HCT116 (cell line): Measurements from ENCODE around the gene MEF2D. TPM values are rescaled to one million over a fixed set of nuclear protein-coding genes. Genes with fewer than 3 reads are reported as not detected.

Source experiments
- ATAC-seq: fragments of 200-7000 bp; cut with Tn5 transposase; 2 replicates; pipeline ENCODE4 v1.9.1; 2020; ENCODE audit warnings: mild to moderate bottlenecking, moderate library complexity
- BruUV-seq: library from RNA; stranded (reverse); fragments of 400-500 nt; replicated peaks from 2 replicates; lab custom pipeline; 2021; lab: Mats Ljungman, UMichigan
- CTCF ChIA-PET: fragments of 300-600 bp; sonication (Branson Sonifier 250); formaldehyde crosslinking; loops from one replicate; lab custom pipeline; 2021; ENCODE audit warnings: antibody characterized with exemption; lab: Charles Lee
- POLR2A ChIA-PET: fragments of 300-600, 350-600 bp; sonication (Branson Sonifier 250); formaldehyde crosslinking; loops from one replicate; lab custom pipeline; 2021; ENCODE audit warnings: antibody characterized with exemption; lab: Charles Lee
- RAD21 ChIA-PET, 2 experiments: fragments of 300-600 bp; sonication (Branson Sonifier 250); formaldehyde crosslinking; loops; one replicate each; lab custom pipeline; 2023; ENCODE audit warnings: low total read pairs in 2 of 2; ENCODE audit not compliant: uncharacterized antibody in 2 of 2, unreplicated experiment in 2 of 2, low non-redundant PET in 1 of 2; lab: Charles Lee
- DNase-seq: peaks from one replicate; pipeline ENCODE4 v3.0.0-alpha.2; 2010; ENCODE audit warnings: low read depth, low spot score
- H2AFZ ChIP-seq: fragments of 200-600 bp; shearing (Covaris generic), sonication (generic); 2 replicates; pipeline ENCODE4 v1.6.1; 2017; ENCODE audit warnings: low read depth, mixed run types, mixed read lengths, antibody characterized with exemption, low read length; ENCODE audit not compliant: poor library complexity, severe bottlenecking
- H3K27ac ChIP-seq: 2 replicates; pipeline ENCODE4 v1.5.1; 2012; ENCODE audit warnings: low read depth, low read length
- H3K27me3 ChIP-seq: fragments of 200-600 bp; sonication (generic); 2 replicates; pipeline ENCODE4 v1.6.1; 2016; ENCODE audit warnings: mixed run types, low read length, mixed read lengths; ENCODE audit not compliant: insufficient read depth
- H3K36me3 ChIP-seq, 2 experiments: fragments of 200-500 bp in 1 of 2; fragments of 200-600 bp in 1 of 2; sonication (Bioruptor generic) in 1 of 2; sonication (generic) in 1 of 2; 2 replicates each; pipeline versions ENCODE4 v1.5.1 to v1.6.1; 2014 to 2016; ENCODE audit warnings: low read length in 2 of 2, inconsistent platforms in 1 of 2, mixed read lengths in 1 of 2, mixed run types in 1 of 2; ENCODE audit not compliant: insufficient read depth in 2 of 2, control insufficient read depth in 1 of 2
- H3K4me1 ChIP-seq, 2 experiments: fragments of 200-600 bp in 1 of 2; sonication (generic) in 1 of 2; 2 replicates each; pipeline versions ENCODE4 v1.5.1 to v1.6.1; 2012 to 2017; ENCODE audit warnings: low read length in 2 of 2, inconsistent platforms in 1 of 2, mild to moderate bottlenecking in 1 of 2, mixed read lengths in 1 of 2, mixed run types in 1 of 2, moderate library complexity in 1 of 2; ENCODE audit not compliant: insufficient read depth in 2 of 2, control insufficient read depth in 1 of 2
- H3K4me2 ChIP-seq: fragments of 200-600 bp; sonication (generic); 2 replicates; pipeline ENCODE4 v1.6.1; 2017; ENCODE audit warnings: mixed run types, low read length, mixed read lengths
- H3K4me3 ChIP-seq, 2 experiments: fragments of 200-600 bp in 1 of 2; sonication (generic) in 1 of 2; replicated peaks in 1 of 2; 2 replicates each; pipeline ENCODE4 v1.5.1; 2011 to 2016; ENCODE audit warnings: low read length in 2 of 2, control low read depth in 1 of 2, low read depth in 1 of 2, mild to moderate bottlenecking in 1 of 2, mixed read lengths in 1 of 2, mixed run types in 1 of 2
- H3K79me2 ChIP-seq: fragments of 200-600 bp; sonication (generic); 2 replicates; pipeline ENCODE4 v1.6.1; 2017; ENCODE audit warnings: mild to moderate bottlenecking, mixed run types, low read length, moderate library complexity, mixed read lengths; ENCODE audit not compliant: insufficient read depth
- H3K9ac ChIP-seq: fragments of 200-600 bp; sonication (generic); 2 replicates; pipeline ENCODE4 v1.6.1; 2016; ENCODE audit warnings: low read length, mixed read lengths
- H3K9me2 ChIP-seq: fragments of 200-600 bp; sonication (generic), shearing (Covaris generic); 2 replicates; pipeline ENCODE4 v1.6.1; 2017; ENCODE audit warnings: mixed run types, mild to moderate bottlenecking, moderate library complexity; ENCODE audit not compliant: insufficient read depth
- H3K9me3 ChIP-seq, 2 experiments: fragments of 200-500 bp in 1 of 2; fragments of 200-600 bp in 1 of 2; sonication (Bioruptor generic) in 1 of 2; sonication (generic) in 1 of 2; 2 replicates each; pipeline ENCODE4 v1.6.1; 2014 to 2017; ENCODE audit warnings: low read length in 2 of 2, mixed read lengths in 2 of 2, inconsistent platforms in 1 of 2, low read depth in 1 of 2, mild to moderate bottlenecking in 1 of 2, mixed run types in 1 of 2, moderate library complexity in 1 of 2; ENCODE audit not compliant: control insufficient read depth in 1 of 2, insufficient read depth in 1 of 2
- H4K20me1 ChIP-seq: fragments of 200-600 bp; sonication (generic), shearing (Covaris generic); 2 replicates; pipeline ENCODE4 v1.6.1; 2017; ENCODE audit warnings: mixed run types, mild to moderate bottlenecking, moderate library complexity; ENCODE audit not compliant: insufficient read depth
- CBX3 ChIP-seq: IDR thresholded peaks from 2 replicates; pipeline ENCODE4 v1.6.1; 2012; ENCODE audit warnings: low read depth
- CEBPB ChIP-seq: IDR thresholded peaks from 2 replicates; pipeline ENCODE4 v1.6.1; 2012; ENCODE audit warnings: low read depth
- CTCF ChIP-seq, 3 experiments: fragments of 200-600 bp in 1 of 3; sonication (generic) in 1 of 3; IDR thresholded peaks in 2 of 3; conservative IDR thresholded peaks in 1 of 3; 2 replicates each; pipeline ENCODE4 v1.5.1; 2012 to 2017; ENCODE audit warnings: low read depth in 2 of 3, low read length in 2 of 3, antibody characterized with exemption in 1 of 3, borderline replicate concordance in 1 of 3, control low read depth in 1 of 3, mild to moderate bottlenecking in 1 of 3, mixed read lengths in 1 of 3, mixed run types in 1 of 3, moderate library complexity in 1 of 3; ENCODE audit not compliant: insufficient read depth in 1 of 3
- EZH2phosphoT487 ChIP-seq: fragments of 200-600 bp; IDR thresholded peaks from 2 replicates; pipeline ENCODE4 v1.6.1; 2018; ENCODE audit warnings: antibody characterized with exemption, borderline replicate concordance
- POLR2A ChIP-seq: IDR thresholded peaks from 2 replicates; pipeline ENCODE4 v1.7.0; 2011; ENCODE audit warnings: borderline replicate concordance; ENCODE audit not compliant: insufficient read depth, insufficient read length; ENCODE audit errors: extremely low read depth
- REST ChIP-seq: IDR thresholded peaks from 2 replicates; pipeline ENCODE4 v1.6.1; 2012; ENCODE audit warnings: low read depth
- SRF ChIP-seq: IDR thresholded peaks from 2 replicates; pipeline ENCODE4 v1.6.1; 2012; ENCODE audit warnings: low read depth
- intact Hi-C: fragments of 100-400 bp; cut with micrococcal nuclease; formaldehyde crosslinking; loops from 2 replicates; pipeline ENCODE4 v1.10.0; 2022
- total RNA-seq: library from RNA; stranded (reverse); gene quantifications from one replicate; pipeline ENCODE4 v1.2.1, GENCODE V29; 2021; ENCODE audit not compliant: unreplicated experiment

The MEF2D gene
- total RNA-seq, 1 experiment from 2014 or later = 44.2 TPM

- DNase-seq (no peak), ATAC-seq (no peak)
- RAD21 ChIA-PET = no interaction called here
- no TSS peak for BruUV-seq
- intact Hi-C loops = no loop called here
- CTCF ChIA-PET = interaction anchor here (2.0 kb wide), 1 partner anchor 20 kb away, joined by 9 read pairs; no protein-coding TSS in a partner anchor
- Histone ChIP-seq H3K27ac (no peak overlapping the region), H3K4me1 (peaks cover 22 to 53% of the 10 kb centered on the region in 2 experiments), H3K9me2 (no peaks in the 10 kb centered on the region), H4K20me1 (no peaks in the 10 kb centered on the region), H3K4me2 (no peak overlapping the region), H3K4me3 (no peak overlapping the region), H3K36me3 (no peaks in the 10 kb centered on the region; a peak in 1 of 4 replicates), H3K79me2 (no peaks in the 10 kb centered on the region), H3K9me3 (no peaks in the 10 kb centered on the region), H3K9ac (no peak overlapping the region), H3K27me3 (no peaks in the 10 kb centered on the region), H2AFZ (no peak overlapping the region)
- POLR2A ChIA-PET = no interaction called here
- TF ChIP-seq CEBPB (no peak), REST (no peak), POLR2A (no peak), CBX3 (no peak), CTCF (IDR thresholded peaks at IDR 0.05 in 2 of 3, conservative IDR thresholded peaks at IDR 0.05 in 1 of 3; ENCODE audit: borderline replicate concordance in 1 of 3, insufficient read depth in 1 of 3, low read depth in 2 of 3, low read length in 2 of 3) (no peak), SRF (no peak), EZH2phosphoT487 (no peak)
Observed at GRCh38 chr1:156461109-156461508, 39.5 kb downstream of the MEF2D start.
